ENCODE data around the gene FAT4. TPM values are rescaled to one million over a fixed set of nuclear protein-coding genes. Genes with fewer than 3 reads are reported as not detected.

The FAT4 gene
- total RNA-seq, 1 experiment from 2014 or later, result 11.8 TPM

DNA sequence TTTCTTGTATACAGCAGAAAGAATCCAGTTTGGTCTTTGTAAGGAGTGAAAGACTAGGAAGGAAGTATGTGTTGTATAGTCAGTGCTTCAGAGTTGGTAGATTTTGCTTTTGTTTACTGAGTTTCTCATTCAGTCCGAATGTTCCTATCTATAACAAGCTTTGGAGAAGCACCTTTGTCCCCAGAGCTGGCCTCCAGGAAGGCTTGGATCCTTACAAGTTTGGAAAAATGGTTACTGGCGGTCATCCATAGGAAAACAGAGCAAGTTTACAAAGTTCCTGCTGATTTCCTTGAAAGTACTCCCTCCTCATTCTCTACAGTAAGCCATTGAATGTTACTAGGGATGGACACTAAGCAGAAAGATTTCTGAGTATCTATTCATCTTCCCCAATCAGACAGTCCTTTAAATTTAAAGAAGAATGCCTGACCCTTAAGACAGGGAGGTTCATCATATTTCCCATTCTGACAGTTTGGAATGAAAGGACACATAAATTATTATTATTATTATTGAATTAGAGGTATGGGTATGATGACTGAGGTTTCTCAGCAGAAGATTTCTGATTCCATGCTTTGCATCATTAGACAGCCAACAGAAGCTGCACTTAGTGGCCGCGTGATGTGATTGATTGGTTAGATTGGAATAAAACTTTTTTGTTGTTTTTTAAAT lies 35.8 kb downstream of the FAT4 start:
- Histone ChIP-seq H3K4me3 (ENCODE audit: low read depth in 2 of 2, low read length in 2 of 2) (no peak overlapping the region), H3K9me3 (ENCODE audit: control insufficient read depth, insufficient read depth, low read depth, low read length) (no peaks in the 10 kb centered on the region), H3K27me3 (ENCODE audit: control insufficient read depth, insufficient read depth, low read length) (no peaks in the 10 kb centered on the region), H3K36me3 (ENCODE audit: control insufficient read depth, insufficient read depth, low read length) (no peaks in the 10 kb centered on the region), H3K27ac (ENCODE audit: low read length) (no peak overlapping the region), H3K4me1 (ENCODE audit: control insufficient read depth, insufficient read depth, low read length) (peaks cover 3% of the 10 kb centered on the region; the same call in 1 of the 2 replicates)
- ATAC-seq (no peak), DNase-seq (ENCODE audit: low read depth, low spot score) (no peak)
- intact Hi-C loops (cut with micrococcal nuclease; ENCODE audit: unreplicated experiment), result no loop called here
- CTCF ChIA-PET, result no interaction called here
- no TSS peak for BruUV-seq (replicated peaks)
- POLR2A ChIA-PET, result no interaction called here
- in situ Hi-C loops (cut with HindIII; ENCODE audit: low pct_unique_long_range_greater_than_20kb, low sequenced_read_pairs), result no loop called here
- TF ChIP-seq SIN3A (IDR thresholded peaks at IDR 0.05; ENCODE audit: borderline replicate concordance, insufficient read depth, low read depth, low read length) (no peak), POLR2AphosphoS5 (IDR thresholded peaks at IDR 0.05; ENCODE audit: low read depth, low read length) (no peak), TCF7L2 (IDR thresholded peaks at IDR 0.05; ENCODE audit: low read depth, low read length) (no peak), CTCF (IDR thresholded peaks at IDR 0.05) (no peak)
- TF ChIP-seq, protein P1, sequence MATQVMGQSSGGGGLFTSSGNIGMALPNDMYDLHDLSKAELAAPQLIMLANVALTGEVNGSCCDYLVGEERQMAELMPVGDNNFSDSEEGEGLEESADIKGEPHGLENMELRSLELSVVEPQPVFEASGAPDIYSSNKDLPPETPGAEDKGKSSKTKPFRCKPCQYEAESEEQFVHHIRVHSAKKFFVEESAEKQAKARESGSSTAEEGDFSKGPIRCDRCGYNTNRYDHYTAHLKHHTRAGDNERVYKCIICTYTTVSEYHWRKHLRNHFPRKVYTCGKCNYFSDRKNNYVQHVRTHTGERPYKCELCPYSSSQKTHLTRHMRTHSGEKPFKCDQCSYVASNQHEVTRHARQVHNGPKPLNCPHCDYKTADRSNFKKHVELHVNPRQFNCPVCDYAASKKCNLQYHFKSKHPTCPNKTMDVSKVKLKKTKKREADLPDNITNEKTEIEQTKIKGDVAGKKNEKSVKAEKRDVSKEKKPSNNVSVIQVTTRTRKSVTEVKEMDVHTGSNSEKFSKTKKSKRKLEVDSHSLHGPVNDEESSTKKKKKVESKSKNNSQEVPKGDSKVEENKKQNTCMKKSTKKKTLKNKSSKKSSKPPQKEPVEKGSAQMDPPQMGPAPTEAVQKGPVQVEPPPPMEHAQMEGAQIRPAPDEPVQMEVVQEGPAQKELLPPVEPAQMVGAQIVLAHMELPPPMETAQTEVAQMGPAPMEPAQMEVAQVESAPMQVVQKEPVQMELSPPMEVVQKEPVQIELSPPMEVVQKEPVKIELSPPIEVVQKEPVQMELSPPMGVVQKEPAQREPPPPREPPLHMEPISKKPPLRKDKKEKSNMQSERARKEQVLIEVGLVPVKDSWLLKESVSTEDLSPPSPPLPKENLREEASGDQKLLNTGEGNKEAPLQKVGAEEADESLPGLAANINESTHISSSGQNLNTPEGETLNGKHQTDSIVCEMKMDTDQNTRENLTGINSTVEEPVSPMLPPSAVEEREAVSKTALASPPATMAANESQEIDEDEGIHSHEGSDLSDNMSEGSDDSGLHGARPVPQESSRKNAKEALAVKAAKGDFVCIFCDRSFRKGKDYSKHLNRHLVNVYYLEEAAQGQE (IDR thresholded peaks at IDR 0.05; ENCODE audit: insufficient read depth in 1 of 2, low read depth in 2 of 2, low read length in 1 of 2), result no peak

DNA sequence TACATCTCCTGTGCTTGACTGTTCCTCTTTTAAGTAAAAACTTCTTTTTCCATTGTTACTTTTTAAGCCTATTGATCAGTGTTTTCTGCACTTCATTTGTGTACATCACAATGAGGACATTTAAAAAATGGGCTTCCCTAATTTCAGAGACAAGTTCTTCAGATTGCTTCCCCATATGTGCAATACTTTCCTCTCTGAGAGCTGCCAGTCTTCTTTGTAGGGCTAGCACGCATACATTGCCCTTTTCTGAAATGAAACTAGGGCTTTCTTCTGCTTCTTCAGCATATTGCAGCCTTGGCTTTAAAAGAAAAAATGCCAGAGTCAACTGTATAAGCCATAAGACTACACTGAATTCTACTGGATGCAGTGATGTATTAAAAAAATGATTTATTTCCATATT lies 37.8 kb downstream of the FAT4 start:
- ChIA-PET CTCF (no interaction called here), POLR2A (no interaction called here)
- DNase-seq (ENCODE audit: low read depth, low spot score) (no peak), ATAC-seq (no peak)
- no peak overlapping the region for H3K27ac ChIP-seq (ENCODE audit: low read length)
- TF ChIP-seq CTCF (IDR thresholded peaks at IDR 0.05) (no peak), TCF7L2 (IDR thresholded peaks at IDR 0.05; ENCODE audit: low read depth, low read length) (no peak), SIN3A (IDR thresholded peaks at IDR 0.05; ENCODE audit: borderline replicate concordance, insufficient read depth, low read depth, low read length) (no peak), POLR2AphosphoS5 (IDR thresholded peaks at IDR 0.05; ENCODE audit: low read depth, low read length) (no peak)
- TF ChIP-seq, protein P1 (IDR thresholded peaks at IDR 0.05; ENCODE audit: insufficient read depth in 1 of 2, low read depth in 2 of 2, low read length in 1 of 2), result no peak
- H3K4me3 ChIP-seq (ENCODE audit: low read depth in 2 of 2, low read length in 2 of 2), result no peak overlapping the region
- H3K4me1 ChIP-seq (ENCODE audit: control insufficient read depth, insufficient read depth, low read length), result peaks cover 3% of the 10 kb centered on the region; the same call in 1 of the 2 replicates
- in situ Hi-C loops (cut with HindIII; ENCODE audit: low pct_unique_long_range_greater_than_20kb, low sequenced_read_pairs) (no loop called here), intact Hi-C loops (cut with micrococcal nuclease; ENCODE audit: unreplicated experiment) (no loop called here)
- no peaks in the 10 kb centered on the region for H3K9me3 ChIP-seq (ENCODE audit: control insufficient read depth, insufficient read depth, low read depth, low read length)
- no TSS peak for BruUV-seq (replicated peaks)
- H3K36me3 ChIP-seq (ENCODE audit: control insufficient read depth, insufficient read depth, low read length), result no peaks in the 10 kb centered on the region; the same call in 1 of the 2 replicates
- H3K27me3 ChIP-seq (ENCODE audit: control insufficient read depth, insufficient read depth, low read length), result no peaks in the 10 kb centered on the region

All from Panc1 (cell line).